Prostate gland (tissue), 2 donors: ENCODE data around the gene MAD1L1.

Experiments
- CTCF ChIP-seq, 4 experiments: fragments of 200-600 bp in 2 of 4; fragments of 450-650 bp in 2 of 4; sonication (generic) in 2 of 4; IDR thresholded peaks; 1 replicate in 3 of 4; 2 replicates in 1 of 4; pipeline ENCODE4 v1.5.1; 2016 to 2019; ENCODE audit warnings: antibody characterized with exemption in 4 of 4, mild to moderate bottlenecking in 2 of 4, moderate library complexity in 2 of 4
- POLR2AphosphoS5 ChIP-seq: sonication (generic); formaldehyde crosslinking; IDR thresholded peaks from one replicate; pipeline ENCODE4 v1.6.1; 2017; ENCODE audit warnings: antibody characterized with exemption

- no peak for TF ChIP-seq POLR2AphosphoS5
- TF ChIP-seq CTCF (IDR thresholded peaks at IDR 0.05): no peak
Measured at GRCh38 chr7:2123916-2124315, 108.8 kb downstream of the MAD1L1 start.
